Fibroblast of skin of right biceps (primary cell): ENCODE data around the gene MPHOSPH9.

ENCODE experiments used
- DNase-seq: peaks from one replicate; pipeline ENCODE4 v3.0.0-alpha.2; 2013

The MPHOSPH9 gene

GRCh38 chr12:123232807-123233504, at the start of gene MPHOSPH9, which contains the start of gene MTRFR:
TSS of gene MPHOSPH9 (minus strand) at chr12:123233141. CDS start at chr12:123230364, 2,777 bp downstream.
TSS of gene MTRFR (plus strand) at chr12:123233436. CDS start at chr12:123253675, 20,239 bp downstream.
- DNase-seq = peak; percentile 100

GRCh38 chr12:123282111-123282510, 49.2 kb upstream of the MPHOSPH9 start:
- DNase-seq = no peak

- no peak for DNase-seq
These were observed 48.0 kb upstream of the MPHOSPH9 start for GRCh38 chr12:123280971-123281370.

- DNase-seq = no peak
These were observed 45.2 kb upstream of the MPHOSPH9 start for GRCh38 chr12:123278101-123278627.

- DNase-seq = no peak
These were observed 40.2 kb upstream of the MPHOSPH9 start for GRCh38 chr12:123273166-123273565.

GRCh38 chr12:123271001-123271668, 38.2 kb upstream of the MPHOSPH9 start:
- peak; percentile 69 for DNase-seq

- peak; percentile 57 for DNase-seq
These were observed 37.5 kb upstream of the MPHOSPH9 start for GRCh38 chr12:123270214-123271000.

- DNase-seq = no peak
These were observed 36.9 kb upstream of the MPHOSPH9 start for GRCh38 chr12:123269896-123270213.

- peak; percentile 88 for DNase-seq
These were observed 36.5 kb upstream of the MPHOSPH9 start for GRCh38 chr12:123269395-123269892.

GRCh38 chr12:123268850-123269249, 35.9 kb upstream of the MPHOSPH9 start:
- no peak for DNase-seq

GRCh38 chr12:123267991-123268843, 35.3 kb upstream of the MPHOSPH9 start:
- no peak for DNase-seq

- DNase-seq = no peak
These were observed 34.5 kb upstream of the MPHOSPH9 start for GRCh38 chr12:123267335-123267920.

- DNase-seq = no peak
These were observed 33.8 kb upstream of the MPHOSPH9 start for GRCh38 chr12:123266679-123267277.

- no peak for DNase-seq
These were observed 33.1 kb upstream of the MPHOSPH9 start for GRCh38 chr12:123265851-123266678.

- DNase-seq = no peak
These were observed 31.7 kb upstream of the MPHOSPH9 start for GRCh38 chr12:123264642-123265041.

- DNase-seq = no peak
These were observed 30.4 kb upstream of the MPHOSPH9 start for GRCh38 chr12:123263196-123263817.

GRCh38 chr12:123261196-123261595, 28.3 kb upstream of the MPHOSPH9 start:
- DNase-seq = no peak

GRCh38 chr12:123260081-123260480, 27.1 kb upstream of the MPHOSPH9 start:
- no peak for DNase-seq

- no peak for DNase-seq
These were observed 25.7 kb upstream of the MPHOSPH9 start for GRCh38 chr12:123258593-123258992.

- no peak for DNase-seq
These were observed 22.0 kb upstream of the MPHOSPH9 start for GRCh38 chr12:123254853-123255446.
